ENCODE results near the gene GNAQ.
A peak's percentile ranks its signal among the peaks of the same experiment; 100 is the strongest.
"Not testable (repeated sequence)": the region's sequence is repeated elsewhere in the genome, so short reads cannot be mapped to it uniquely, and the experiment has no call there.

The GNAQ gene

GRCh38 chr9:77690723-77691122 is 340.9 kb downstream of the GNAQ start:
- not testable (repeated sequence) for DNase-seq (ENCODE audit: low spot score)

- not testable (repeated sequence) for DNase-seq (ENCODE audit: low spot score)
Observed at GRCh38 chr9:77690119-77690518, 341.5 kb downstream of the GNAQ start.

- DNase-seq (ENCODE audit: low spot score): not testable (repeated sequence)
Observed at GRCh38 chr9:77687737-77688136, 343.9 kb downstream of the GNAQ start.

- DNase-seq (ENCODE audit: low spot score): no peak
Observed at GRCh38 chr9:77680581-77680980, 351.0 kb downstream of the GNAQ start.

- peak; percentile 18 for DNase-seq (ENCODE audit: low spot score)
Observed at GRCh38 chr9:77679661-77680368, 351.8 kb downstream of the GNAQ start.

- no peak for DNase-seq (ENCODE audit: low spot score)
Observed at GRCh38 chr9:77679088-77679487, 352.5 kb downstream of the GNAQ start.

DNA sequence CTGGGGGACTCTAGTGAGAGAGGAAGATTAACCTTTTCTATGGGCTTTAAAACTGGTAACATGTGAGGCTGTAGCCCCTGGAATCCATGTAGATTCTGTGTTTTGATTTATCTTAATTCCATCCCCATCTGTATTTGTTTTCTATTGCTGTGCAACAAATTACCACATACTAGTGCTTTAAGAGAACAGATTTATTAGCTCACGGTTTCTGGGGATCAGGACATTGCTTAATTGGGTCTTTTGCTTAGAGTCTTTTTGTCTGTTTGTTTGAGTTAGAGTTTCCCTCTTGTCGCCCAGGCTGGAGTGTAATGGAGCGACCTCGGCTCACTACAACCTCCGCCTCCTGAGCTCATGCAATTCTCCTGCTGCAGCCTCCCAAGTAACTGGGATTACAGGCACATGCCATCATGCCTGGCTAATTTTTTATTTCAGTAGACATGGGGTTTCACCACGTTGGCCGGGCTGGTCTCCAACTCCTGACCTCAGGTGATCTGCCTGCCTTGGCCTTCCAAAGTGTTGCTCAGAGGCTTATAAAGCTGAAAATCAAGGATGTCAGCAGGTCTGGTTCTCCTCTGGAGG is 353.6 kb downstream of the GNAQ start:
- no peak for DNase-seq (ENCODE audit: low spot score)

- no peak for DNase-seq (ENCODE audit: low spot score)
Observed at GRCh38 chr9:77677397-77677796, 354.2 kb downstream of the GNAQ start.

GRCh38 chr9:77673941-77674791 is 357.4 kb downstream of the GNAQ start:
- DNase-seq (ENCODE audit: low spot score): no peak

- DNase-seq (ENCODE audit: low spot score): no peak
Observed at GRCh38 chr9:77672183-77672582, 359.4 kb downstream of the GNAQ start.

DNA sequence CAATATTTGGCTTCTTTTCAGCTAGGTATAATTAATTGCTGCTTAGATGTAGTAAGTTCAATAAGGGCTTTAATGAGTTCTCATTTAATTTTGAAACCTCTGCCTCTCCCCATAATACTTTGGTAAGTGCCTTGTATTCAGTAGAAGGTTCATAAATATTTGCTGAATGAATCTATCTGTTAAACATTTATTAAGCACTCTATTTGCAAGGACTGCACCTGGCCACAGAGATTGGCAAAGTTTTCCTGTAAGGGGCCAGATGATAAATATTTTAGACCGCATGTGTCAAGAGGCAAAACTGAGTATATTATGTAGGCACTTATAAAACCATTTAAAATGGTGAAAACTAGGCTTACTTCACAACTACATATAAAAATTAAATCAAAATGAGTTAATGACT is 364.5 kb downstream of the GNAQ start:
- no peak for DNase-seq (ENCODE audit: low spot score)
